OCI-LY7 (cell line): Measurements from ENCODE around the gene PCNX2.

Source experiments
- EZH2phosphoT487 ChIP-seq: fragments of 200-600 bp; sonication (generic); IDR thresholded peaks from 2 replicates; pipeline ENCODE4 v1.6.1; 2018; ENCODE audit warnings: low read depth, borderline replicate concordance, mild to moderate bottlenecking, mixed run types, antibody characterized with exemption, low read length, moderate library complexity, mixed read lengths
- TF ChIP-seq, protein P1 (sequence below): fragments of 200-600 bp; sonication (generic); conservative IDR thresholded peaks from 2 replicates; pipeline ENCODE4 v1.5.1; 2014; ENCODE audit warnings: mild to moderate bottlenecking, antibody characterized with exemption, low read length, moderate library complexity, mixed read lengths

GRCh38 chr1:233151861-233152260, 143.7 kb downstream of the PCNX2 start:
- TF ChIP-seq, protein P1, sequence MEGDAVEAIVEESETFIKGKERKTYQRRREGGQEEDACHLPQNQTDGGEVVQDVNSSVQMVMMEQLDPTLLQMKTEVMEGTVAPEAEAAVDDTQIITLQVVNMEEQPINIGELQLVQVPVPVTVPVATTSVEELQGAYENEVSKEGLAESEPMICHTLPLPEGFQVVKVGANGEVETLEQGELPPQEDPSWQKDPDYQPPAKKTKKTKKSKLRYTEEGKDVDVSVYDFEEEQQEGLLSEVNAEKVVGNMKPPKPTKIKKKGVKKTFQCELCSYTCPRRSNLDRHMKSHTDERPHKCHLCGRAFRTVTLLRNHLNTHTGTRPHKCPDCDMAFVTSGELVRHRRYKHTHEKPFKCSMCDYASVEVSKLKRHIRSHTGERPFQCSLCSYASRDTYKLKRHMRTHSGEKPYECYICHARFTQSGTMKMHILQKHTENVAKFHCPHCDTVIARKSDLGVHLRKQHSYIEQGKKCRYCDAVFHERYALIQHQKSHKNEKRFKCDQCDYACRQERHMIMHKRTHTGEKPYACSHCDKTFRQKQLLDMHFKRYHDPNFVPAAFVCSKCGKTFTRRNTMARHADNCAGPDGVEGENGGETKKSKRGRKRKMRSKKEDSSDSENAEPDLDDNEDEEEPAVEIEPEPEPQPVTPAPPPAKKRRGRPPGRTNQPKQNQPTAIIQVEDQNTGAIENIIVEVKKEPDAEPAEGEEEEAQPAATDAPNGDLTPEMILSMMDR = no peak
- TF ChIP-seq EZH2phosphoT487 = no peak
